ENCODE results near the gene PPP6R3.

DNA sequence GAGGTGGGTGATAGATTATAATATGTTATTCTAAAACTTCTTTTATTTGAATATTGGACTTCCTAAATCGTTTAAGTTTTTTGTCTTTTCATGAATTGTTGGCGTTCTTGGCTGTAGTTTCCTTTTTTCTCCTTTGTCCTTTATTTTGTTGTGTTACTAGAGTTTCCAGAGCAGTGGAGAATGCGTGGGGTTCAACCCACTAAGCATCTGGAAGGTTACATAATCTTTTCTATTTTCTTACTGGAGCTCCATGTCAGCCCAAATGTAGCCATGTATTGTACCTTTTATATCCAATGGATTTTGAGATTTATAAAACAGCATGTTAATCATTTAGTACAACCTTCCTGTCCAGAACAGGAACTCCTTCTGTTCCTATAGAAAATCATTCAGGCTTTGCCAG is 63.2 kb downstream of the PPP6R3 start:
- TF ChIP-seq POLR2AphosphoS5 (IDR thresholded peaks at IDR 0.05; ENCODE audit: insufficient read depth, low read depth, low read length) (no peak), MYC (IDR thresholded peaks at IDR 0.05; ENCODE audit: low read depth, low read length) (no peak)

Data from endothelial cell of umbilical vein (primary cell).